Loucy (cell line): ENCODE data around the gene NME3.

Experiments
- CTCF ChIP-seq: fragments of 200-600 bp; sonication (generic); conservative IDR thresholded peaks from 2 replicates; pipeline ENCODE4 v1.5.1; 2014; ENCODE audit warnings: mild to moderate bottlenecking, antibody characterized with exemption, low read length
- EZH2phosphoT487 ChIP-seq: fragments of 200-600 bp; IDR thresholded peaks from 2 replicates; pipeline ENCODE4 v1.6.1; 2018; ENCODE audit warnings: antibody characterized with exemption, mild to moderate bottlenecking, moderate library complexity, borderline replicate concordance

DNA sequence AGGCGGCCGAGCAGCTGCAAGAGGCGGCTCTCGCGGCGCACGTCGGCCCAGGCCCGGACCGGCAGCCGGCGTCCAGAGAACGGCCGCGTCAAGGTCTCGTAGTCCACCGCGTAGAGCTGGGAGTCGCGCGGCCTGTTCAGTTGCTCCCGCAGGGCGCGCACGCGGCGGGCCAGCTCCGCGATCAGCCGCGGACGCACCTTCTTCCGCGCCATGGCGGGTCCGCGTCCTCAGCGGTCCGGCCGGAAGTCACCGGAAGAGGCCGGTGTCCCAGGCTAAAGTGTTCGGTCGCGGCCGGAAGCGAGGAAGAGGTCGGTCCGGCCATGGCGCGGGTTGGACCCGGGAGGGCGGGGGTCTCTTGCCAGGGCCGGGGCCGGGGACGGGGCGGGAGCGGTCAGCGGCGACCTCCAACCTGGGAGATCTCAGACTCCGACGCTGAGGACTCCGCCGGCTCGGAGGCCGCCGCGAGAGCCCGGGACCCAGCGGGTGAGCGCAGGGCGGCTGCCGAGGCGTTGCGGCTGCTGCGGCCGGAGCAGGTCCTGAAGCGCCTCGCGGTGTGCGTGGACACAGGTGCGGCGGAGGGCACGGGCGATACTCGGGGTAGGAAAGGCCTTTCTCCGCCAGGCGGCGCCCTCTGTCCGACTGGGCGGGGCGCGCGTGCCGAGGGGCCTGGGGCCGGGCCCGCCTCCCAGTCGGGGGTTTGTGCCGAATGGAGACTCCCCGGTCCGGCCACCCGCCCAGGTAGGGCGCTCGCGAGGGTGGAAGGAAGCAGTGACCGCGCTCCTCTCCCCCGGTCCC lies 1.8 kb upstream of the NME3 start, which contains the start of gene MRPS34:
- TF ChIP-seq EZH2phosphoT487 (no peak), CTCF (peak; percentile 44)
